Activated gamma-delta T cell treated with anti-CD3 and anti-CD28 coated beads, Interleukin-2, amount 50 U/mL, for 16 hours (primary cell): ENCODE measurements around the gene PIEZO2.

Experiments used
- DNase-seq: peaks from one replicate; pipeline ENCODE4 v3.0.0-alpha.2; 2020; ENCODE audit warnings: low read depth

Gene PIEZO2

DNA sequence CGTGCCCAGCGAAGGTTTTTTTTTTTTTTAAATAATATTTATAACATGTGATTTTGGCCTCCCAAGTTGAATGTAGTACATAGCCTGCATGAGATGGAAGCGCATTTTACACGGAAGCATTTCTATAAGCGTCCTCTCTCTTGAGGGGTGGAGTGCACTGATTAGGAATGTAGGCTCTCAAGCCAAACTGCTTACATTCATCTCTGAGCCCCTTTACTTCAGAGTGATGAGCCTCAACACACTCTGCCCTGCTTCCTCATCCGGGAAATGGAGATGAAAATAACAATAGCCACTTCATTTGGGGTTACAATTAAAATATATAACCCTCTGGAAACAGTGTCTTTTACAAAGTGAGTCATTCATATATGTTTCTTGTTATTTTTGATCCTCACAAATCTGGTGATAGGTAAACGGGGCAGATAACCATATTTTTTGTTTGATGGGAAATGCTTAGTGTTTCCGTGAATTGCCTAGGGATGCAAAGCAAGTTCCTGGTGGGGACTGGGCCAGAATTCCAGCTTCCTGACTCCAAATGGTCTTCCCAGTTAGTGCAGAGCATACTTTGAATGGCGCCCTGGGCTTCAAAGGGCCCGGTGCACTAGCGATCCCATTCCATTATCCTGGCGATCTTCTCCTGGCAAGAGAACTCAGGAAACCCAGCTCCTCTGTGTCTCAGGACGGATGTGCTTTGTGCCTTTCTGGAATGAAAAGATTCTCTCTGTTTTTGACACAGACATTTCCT is 124.3 kb downstream of the PIEZO2 start:
- no peak for DNase-seq

GRCh38 chr18:11021477-11021876 is 127.9 kb downstream of the PIEZO2 start:
- no peak for DNase-seq

DNA sequence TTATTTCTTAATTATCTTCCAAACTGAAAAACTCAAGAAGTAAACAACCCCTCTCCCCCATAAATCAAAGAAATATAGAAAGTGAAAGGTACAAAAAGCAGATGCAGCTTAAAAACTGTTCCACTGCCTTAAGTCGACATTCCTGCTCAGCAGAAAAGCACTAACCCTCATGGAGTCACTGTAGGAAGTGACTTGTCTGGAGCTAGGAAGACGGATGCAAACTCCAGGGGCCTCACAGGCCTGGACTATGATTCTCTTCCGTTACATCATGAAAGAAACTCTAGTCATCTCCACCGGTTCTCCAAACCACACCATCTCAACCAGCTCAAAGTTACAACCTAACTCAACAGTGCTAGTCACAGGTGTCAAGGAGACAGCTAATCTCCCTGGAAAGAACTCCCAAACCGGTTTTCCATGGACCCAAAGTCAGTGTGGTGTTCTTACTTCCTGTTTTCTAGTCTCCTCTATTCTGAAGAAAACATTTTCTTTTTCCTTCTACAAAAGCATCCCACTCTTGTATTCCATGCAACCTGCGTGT is 128.4 kb downstream of the PIEZO2 start:
- no peak for DNase-seq

- DNase-seq, result no peak
Measured at GRCh38 chr18:11020161-11020853, 129.1 kb downstream of the PIEZO2 start.

DNA sequence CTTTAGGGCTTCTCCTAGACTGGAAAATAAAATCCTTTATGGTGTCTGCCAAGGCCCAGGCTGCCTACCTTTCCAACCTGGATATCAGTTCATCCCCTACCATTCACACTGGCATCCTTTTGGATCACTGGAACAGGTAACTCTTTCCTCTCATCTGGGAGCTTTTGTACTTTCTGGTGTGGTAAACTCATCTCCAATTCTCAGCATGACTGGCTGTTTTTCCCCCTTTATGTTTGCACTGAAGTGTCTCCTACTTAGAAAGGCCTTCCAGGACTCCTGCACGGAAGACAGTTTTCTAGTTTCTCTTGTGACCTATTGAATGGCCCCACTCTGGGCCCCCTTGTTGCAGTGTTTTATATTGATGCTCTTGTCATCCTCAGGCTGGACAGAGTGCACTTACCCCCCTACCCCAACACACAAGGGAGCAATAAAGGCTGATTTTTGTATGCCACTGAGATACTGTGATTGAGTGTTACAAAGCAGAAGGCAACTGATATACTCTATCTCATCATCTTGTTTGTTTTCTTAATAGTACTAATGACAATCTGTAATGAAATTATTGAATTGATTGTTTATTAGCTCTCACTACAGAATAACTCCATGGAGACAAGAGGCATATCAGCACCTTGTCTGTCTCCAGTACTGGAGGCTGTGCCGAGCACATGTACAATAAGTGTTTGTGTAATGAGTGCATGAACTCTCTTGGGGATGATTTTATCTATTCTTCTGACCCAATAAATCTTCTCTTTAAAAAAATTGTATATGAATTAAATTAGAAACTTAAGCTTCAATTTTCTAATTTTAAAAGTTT is 129.9 kb downstream of the PIEZO2 start:
- no peak for DNase-seq

DNA sequence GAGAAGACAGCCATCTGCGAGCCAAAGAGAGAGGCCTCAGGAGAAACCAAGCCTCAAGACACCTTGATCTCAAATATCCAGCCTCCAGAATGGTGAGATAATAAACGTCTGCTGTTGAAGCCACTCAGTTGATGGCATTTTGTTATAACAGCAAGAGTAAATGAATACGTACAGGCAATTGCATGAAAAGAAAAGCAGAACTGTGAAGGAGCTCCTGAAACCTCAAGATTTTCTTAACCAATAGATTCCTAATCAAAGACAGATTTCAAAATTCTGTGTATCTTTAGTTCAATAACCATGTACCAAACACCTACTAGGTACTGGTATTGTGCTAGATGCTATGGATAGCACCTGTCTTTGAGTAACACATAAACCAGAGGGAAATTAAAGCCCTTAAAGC is 139.5 kb downstream of the PIEZO2 start:
- DNase-seq, result no peak

- no peak for DNase-seq
Measured at GRCh38 chr18:11009147-11009546, 140.2 kb downstream of the PIEZO2 start.

DNA sequence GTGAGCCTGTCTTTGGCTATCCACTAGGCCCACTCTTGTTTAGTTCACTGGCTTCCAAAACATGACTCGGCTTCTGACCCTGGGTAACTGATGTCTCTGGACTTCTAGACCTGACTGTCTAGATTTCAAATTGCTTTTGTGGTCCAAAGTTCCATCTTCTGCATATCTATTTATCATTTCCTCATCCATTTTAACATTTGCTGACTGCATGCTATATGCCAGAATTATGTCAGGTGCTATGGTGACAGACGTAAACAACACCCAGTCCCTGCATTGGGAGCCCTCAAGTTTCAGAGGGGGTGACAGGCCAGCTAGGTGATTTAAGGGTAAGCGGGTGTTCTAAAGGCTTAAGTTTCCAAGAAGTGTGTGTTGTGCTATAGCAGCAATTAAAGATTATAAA is 140.9 kb downstream of the PIEZO2 start:
- DNase-seq, result no peak

DNA sequence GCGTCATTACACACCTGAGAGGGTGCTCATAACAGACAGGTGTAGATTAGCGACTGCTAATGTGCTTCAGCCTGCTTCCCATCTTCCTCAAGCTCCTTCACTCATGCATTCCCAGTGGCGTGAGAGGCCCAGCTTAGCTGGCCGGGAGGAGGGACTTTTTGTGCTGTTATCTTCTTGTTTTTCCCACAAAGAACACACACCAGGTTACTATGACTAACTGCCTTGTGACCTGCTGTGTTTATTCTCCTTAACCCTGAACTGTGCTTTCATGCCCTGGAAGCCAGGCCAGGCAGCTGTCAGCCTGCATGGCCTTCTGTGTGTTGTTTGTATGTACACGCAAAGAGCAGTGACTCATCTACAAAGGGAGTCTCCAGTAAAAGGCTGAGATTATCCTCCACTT is 143.8 kb downstream of the PIEZO2 start:
- no peak for DNase-seq

DNA sequence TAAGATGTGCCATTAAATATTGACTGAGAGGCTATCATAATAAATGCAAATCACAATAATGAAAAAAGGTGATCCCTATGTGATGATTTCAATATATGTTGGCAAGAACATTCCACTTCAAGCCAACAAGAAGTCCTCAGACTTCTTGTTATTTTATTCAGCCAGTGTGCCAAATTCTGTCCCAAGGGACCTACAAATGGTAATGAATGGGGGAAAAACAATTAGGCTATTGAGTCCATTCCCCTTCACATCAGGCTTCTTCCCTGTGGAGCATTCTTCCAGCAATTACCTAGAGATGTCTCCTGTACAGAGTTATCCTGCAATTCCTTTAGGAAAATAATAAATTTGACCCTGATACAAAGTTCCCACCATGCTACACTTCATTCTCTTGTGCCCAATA is 144.4 kb downstream of the PIEZO2 start:
- DNase-seq, result no peak

GRCh38 chr18:11004294-11004693 is 145.1 kb downstream of the PIEZO2 start:
- DNase-seq, result no peak

GRCh38 chr18:11002796-11003195 is 146.6 kb downstream of the PIEZO2 start:
- DNase-seq, result no peak

DNA sequence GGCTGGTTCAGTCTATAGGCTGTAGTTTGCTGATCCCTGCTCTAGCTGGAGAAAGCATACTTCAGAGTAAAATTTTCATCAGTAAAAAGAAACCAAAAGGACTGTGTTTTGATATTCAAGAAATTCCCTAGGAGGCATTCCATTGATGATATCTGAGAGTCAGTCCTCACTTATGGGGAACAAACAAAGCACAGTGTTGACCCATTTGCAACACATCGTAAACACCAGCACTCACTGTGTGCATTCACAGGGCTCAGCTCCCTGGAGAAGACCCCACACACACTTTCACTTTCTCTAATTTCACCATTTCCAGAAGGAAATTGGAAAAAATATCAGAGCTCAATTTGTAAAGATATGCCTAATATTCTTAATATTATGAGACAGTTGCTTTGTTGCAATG is 147.1 kb downstream of the PIEZO2 start:
- no peak for DNase-seq

GRCh38 chr18:11000071-11000470 is 149.3 kb downstream of the PIEZO2 start:
- DNase-seq, result no peak

DNA sequence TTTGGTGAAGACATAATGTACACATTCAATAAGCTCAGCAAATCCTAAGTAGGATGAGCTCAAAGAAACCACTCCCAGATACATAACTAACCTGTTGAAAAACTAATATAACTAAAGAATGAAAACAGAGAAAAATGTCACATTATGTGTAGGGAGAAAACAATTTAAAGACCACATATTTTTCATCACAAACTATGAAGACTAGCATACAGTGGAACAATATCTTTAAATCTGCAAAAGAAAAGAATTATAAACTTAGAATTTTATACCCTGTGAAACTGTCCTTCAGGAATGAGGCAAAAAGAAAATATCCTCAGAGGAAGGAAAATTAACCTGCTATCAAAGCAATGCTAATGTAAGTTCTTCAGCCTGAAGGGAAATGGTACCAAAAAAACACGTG is 151.5 kb downstream of the PIEZO2 start:
- no peak for DNase-seq

DNA sequence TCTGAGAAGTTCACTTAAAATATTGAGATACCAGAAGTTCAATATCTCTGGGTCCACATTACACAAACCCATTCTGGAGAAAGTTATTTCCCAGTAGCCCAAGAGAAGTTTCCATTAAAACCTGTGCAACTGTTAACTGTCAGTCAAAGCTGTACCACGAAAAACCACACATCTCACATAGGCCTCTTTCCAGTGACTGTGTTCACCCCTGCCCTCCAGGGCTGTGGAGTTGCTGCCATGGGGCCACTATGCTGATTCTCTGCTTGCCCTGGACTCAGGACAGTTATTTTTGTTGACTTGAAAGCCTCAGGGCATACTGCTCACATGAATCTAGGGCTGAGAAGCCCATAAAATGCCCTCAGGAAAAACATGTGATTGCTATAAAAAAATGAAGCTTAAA is 153.8 kb downstream of the PIEZO2 start:
- no peak for DNase-seq

GRCh38 chr18:10989486-10989885 is 159.9 kb downstream of the PIEZO2 start:
- no peak for DNase-seq

- no peak for DNase-seq
Measured at GRCh38 chr18:10985689-10986088, 163.7 kb downstream of the PIEZO2 start.

DNA sequence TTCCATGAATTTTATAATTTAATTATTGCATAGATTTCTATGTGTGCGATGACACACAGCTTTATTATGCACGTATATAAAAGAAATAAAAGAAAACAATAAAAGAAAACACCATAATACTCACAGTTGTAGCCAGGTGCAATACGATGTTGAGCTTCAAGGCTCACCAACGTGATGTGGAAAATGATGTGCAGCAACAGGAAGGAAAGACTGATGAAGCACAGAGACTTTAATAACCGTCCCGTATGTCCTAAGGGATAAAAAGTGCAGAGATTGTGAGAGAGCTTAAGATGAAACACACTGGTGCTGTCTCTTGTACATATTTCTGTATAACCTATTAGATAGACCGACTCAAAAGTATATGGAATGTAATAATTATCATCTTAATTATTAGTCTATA is 170.0 kb downstream of the PIEZO2 start:
- no peak for DNase-seq

DNA sequence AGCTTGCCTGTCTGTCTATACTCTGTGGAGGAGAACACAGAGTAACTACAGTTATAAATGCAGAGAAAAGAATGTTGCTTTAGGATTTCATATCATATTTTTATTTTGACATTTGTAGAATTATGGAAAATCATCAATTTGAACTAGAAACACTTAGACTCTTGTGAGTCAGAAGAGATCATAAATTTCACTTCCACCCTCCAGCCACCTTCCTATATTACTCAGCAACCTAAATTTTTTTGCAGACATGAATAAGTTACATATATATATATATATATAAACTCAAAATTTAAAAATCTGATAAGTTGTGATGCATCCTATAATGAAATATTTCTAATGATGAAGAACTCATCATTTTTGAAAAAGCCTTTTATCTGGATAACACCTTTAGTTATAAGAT is 172.3 kb downstream of the PIEZO2 start:
- DNase-seq, result no peak

GRCh38 chr18:10973567-10974203 is 175.7 kb downstream of the PIEZO2 start:
- no peak for DNase-seq

GRCh38 chr18:10971717-10972116 is 177.7 kb downstream of the PIEZO2 start:
- DNase-seq, result no peak
